Nephron progenitor cell (in vitro differentiated cells): ENCODE measurements around the gene TRABD.

Source experiments
- DNase-seq: peaks from one replicate; pipeline ENCODE4 v3.0.0; 2021
- H3K27ac Mint-ChIP-seq: 2 replicates; pipeline ENCODE4 v1.8.0; 2021; ENCODE audit warnings: mild to moderate bottlenecking, moderate library complexity, mixed read lengths
- H3K27me3 Mint-ChIP-seq: 2 replicates; pipeline ENCODE4 v1.8.0; 2021; ENCODE audit warnings: mild to moderate bottlenecking, low read depth, mixed read lengths; ENCODE audit not compliant: poor library complexity
- H3K36me3 Mint-ChIP-seq: 2 replicates; pipeline ENCODE4 v1.8.0; 2021; ENCODE audit warnings: low read depth, mixed read lengths
- H3K4me1 Mint-ChIP-seq: 2 replicates; pipeline ENCODE4 v1.8.0; 2021; ENCODE audit warnings: mixed read lengths
- H3K4me3 Mint-ChIP-seq: 2 replicates; pipeline ENCODE4 v1.8.0; 2021; ENCODE audit warnings: mild to moderate bottlenecking, moderate library complexity, mixed read lengths
- H3K9me3 Mint-ChIP-seq: 2 replicates; pipeline ENCODE4 v1.8.0; 2021; ENCODE audit warnings: mild to moderate bottlenecking, moderate library complexity, mixed read lengths
- TF ChIP-seq, protein P1 (sequence below): fragments of 200-600 bp; sonication (generic); IDR thresholded peaks from 2 replicates; pipeline ENCODE4 v1.5.0; 2021; ENCODE audit warnings: antibody characterized with exemption

The TRABD gene

DNA sequence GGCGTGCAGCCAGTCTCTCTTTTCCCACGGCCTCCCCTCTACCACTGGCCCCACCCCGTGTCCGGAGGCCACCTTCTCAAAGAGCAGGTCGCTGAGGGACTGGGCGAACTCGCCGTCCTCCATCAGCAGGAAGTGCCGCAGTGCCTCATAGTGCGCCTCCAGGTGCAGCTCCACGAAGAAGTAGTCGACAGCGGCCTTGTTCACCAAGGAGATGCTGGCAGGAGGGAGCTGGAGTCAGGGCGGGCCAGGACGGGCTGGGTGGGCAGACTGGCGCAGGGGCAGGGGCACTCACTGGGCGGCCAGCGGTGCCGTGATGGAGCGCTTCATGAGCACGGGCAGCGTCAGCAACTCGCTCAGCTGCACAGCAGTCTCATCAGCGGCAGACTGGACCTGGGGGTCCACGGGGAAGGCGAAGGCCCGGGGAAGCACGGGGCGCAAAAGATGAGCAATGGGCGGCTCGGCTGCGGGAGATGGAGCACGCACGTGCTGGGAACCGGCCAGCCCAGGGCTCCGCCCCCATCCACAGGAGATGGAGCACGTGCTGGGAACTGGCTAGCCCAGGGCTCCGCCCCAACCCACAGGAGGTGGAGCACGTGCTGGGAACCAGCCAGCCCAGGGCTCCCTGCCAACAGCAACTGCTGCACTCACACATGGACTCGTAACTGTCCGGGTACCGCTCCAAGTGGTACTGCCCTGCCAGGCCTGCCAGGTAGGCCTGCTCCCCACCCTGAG is 33.4 kb downstream of the TRABD start:
- no peak for DNase-seq
- TF ChIP-seq, protein P1, sequence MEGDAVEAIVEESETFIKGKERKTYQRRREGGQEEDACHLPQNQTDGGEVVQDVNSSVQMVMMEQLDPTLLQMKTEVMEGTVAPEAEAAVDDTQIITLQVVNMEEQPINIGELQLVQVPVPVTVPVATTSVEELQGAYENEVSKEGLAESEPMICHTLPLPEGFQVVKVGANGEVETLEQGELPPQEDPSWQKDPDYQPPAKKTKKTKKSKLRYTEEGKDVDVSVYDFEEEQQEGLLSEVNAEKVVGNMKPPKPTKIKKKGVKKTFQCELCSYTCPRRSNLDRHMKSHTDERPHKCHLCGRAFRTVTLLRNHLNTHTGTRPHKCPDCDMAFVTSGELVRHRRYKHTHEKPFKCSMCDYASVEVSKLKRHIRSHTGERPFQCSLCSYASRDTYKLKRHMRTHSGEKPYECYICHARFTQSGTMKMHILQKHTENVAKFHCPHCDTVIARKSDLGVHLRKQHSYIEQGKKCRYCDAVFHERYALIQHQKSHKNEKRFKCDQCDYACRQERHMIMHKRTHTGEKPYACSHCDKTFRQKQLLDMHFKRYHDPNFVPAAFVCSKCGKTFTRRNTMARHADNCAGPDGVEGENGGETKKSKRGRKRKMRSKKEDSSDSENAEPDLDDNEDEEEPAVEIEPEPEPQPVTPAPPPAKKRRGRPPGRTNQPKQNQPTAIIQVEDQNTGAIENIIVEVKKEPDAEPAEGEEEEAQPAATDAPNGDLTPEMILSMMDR = no peak
- Mint-ChIP-seq H3K4me3 (no peak overlapping the region), H3K9me3 (no peaks in the 10 kb centered on the region), H3K27me3 (peaks cover under 1% of the 10 kb centered on the region), H3K27ac (no peak overlapping the region), H3K36me3 (peaks cover 42% of the 10 kb centered on the region), H3K4me1 (peaks cover 4% of the 10 kb centered on the region)

DNA sequence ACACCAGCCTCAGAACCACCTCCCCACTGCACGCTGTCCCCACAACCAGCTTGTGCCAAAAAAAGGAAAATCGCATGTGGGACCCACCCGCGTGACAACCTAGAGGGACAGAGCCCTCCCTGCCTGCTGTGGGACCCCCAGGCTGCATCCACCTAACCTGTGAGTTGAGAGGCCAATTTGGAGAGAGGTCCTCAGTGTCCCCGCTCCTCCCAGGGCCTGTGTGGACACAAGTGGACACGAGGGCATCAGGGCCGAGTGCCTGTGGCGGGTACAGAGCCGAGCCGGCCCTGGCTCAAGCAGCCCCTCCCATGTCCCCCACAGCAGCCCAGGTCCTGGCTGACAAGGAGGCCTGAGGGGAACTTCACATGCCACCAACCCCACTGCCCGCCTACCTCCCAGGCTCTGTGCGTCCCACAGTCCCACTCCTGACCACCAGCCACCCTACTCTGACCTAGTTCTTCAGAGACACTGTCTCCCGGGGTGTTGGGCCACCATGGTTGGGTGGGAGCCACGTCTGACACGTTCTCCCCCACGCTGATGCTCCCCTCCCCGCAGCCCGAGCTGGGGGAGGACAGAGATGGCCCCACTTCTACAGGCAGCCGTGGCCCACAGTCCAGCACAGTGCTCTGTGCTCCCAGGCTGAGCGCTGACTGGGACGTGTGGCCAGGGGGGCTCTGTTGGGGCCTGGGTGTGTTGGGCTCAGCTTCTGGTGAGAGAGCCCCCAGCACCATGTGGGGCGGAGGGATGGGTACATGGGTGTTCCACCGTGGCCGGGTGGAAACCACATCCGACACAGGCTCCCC is 34.3 kb downstream of the TRABD start:
- no peak overlapping the region for H3K27ac Mint-ChIP-seq
- H3K4me3 Mint-ChIP-seq = no peak overlapping the region
- no peak for DNase-seq
- H3K9me3 Mint-ChIP-seq = no peaks in the 10 kb centered on the region
- TF ChIP-seq, protein P1 = no peak
- peaks cover 5% of the 10 kb centered on the region for H3K4me1 Mint-ChIP-seq
- H3K27me3 Mint-ChIP-seq = peaks cover 3% of the 10 kb centered on the region
- H3K36me3 Mint-ChIP-seq = peaks cover 37% of the 10 kb centered on the region

DNA sequence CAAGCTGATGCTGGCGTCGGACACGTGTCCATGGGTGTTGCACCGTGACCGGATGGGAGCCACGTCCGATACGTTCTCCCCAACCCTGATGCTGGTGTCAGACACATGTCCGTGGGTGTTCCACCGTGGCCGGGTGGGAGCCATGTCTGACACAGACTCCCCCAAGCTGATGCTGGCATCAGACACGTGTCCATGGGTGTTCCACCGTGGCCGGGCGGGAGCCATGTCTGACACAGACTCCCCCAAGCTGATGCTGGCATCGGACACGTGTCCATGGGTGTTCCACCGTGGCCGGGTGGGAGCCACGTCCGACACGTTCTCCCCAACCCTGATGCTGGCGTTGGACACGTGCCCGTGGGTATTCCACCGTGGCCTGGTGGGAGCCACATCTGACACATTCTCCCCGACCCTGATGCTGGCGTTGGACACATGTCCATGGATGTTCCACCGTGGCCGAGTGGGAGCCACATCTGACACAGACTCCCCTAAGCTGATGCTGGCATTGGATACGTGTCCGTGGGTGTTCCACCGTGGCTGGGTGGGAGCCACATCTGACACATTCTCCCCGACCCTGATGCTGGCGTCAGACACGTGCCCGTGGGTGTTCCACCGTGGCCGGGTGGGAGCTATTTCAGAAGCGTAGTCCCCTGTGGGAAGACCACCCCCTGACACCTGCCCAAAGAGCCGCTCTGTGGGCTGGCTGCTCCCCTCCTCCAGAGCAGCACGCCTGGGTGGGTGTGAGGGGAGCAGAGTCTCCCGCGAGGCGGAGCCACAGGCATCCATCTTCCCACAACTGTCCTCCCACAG is 35.1 kb downstream of the TRABD start:
- DNase-seq = no peak
- TF ChIP-seq, protein P1 = no peak
- Mint-ChIP-seq H3K4me1 (peaks cover 5% of the 10 kb centered on the region), H3K9me3 (no peaks in the 10 kb centered on the region), H3K27ac (no peak overlapping the region), H3K4me3 (no peak overlapping the region), H3K36me3 (peaks cover 33% of the 10 kb centered on the region), H3K27me3 (peaks cover 7% of the 10 kb centered on the region)

DNA sequence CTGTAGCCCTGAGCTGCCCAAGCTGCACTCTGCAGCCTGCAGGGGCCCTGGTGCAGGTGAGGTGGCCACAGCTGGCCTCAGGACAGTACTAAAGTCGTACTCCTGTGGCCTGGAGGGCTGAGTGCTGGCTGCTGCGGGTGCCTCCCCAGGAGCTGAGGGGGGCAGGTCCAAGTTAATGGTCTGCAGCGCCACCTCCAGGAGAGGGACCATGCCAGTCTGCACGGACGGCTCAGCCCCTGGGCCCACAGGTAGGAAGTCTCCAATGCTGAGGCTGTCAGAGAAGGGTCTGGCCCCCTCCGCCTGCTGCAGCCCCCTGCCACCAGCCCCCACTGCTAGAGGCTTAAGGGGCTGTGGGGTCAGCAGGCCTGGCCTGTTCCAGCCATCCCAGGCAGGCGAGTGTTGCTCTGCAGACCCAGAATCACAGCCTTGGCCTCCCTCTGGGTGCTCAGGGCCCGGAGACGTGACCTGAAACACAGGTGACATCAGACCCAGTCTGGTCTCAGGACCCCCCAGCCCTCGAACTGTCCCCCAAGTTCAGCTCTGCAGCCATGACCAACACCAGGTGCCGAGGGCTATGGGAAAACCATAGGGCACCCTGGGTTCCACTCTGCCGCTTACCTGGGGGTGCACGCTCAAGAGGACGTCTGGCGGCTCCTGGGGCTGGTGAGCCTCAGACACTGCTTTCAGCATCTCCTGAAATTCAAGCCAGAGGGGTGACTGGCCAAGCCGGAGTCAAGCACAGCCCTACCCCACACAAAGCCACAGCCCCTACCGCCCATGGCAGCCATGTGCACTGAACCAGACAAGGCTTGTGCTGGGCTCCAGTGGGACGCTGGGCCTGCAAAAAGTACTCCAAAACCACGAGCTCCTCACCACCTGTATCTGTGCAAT is 35.9 kb downstream of the TRABD start:
- peaks cover 7% of the 10 kb centered on the region for H3K27me3 Mint-ChIP-seq
- H3K9me3 Mint-ChIP-seq = no peaks in the 10 kb centered on the region
- no peak overlapping the region for H3K4me3 Mint-ChIP-seq
- peaks cover 5% of the 10 kb centered on the region for H3K4me1 Mint-ChIP-seq
- TF ChIP-seq, protein P1 = no peak
- DNase-seq = no peak
- H3K27ac Mint-ChIP-seq = no peak overlapping the region
- peaks cover 28% of the 10 kb centered on the region for H3K36me3 Mint-ChIP-seq

DNA sequence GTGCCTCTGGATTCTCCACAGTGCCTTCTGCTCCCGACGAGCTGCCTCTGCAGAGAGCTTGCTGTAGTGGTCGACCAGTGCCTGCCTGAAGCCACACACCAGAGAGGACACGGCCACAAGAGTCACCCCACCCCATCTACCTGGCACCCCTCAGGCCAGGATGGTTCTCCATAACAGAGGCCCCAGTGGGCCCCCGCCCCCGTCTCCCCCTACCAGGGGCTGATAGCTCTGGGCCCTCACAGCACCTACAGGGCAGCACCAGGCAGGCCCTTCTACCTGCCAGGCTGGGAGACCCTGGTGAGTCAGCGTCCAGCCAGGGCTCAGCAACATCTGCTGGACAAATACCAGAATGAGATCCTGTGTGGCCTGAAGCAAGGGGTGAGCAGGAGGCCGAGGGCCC is 36.8 kb downstream of the TRABD start:
- TF ChIP-seq, protein P1 = no peak
- H3K4me3 Mint-ChIP-seq = no peak overlapping the region
- no peak for DNase-seq
- peaks cover 7% of the 10 kb centered on the region for H3K27me3 Mint-ChIP-seq
- H3K4me1 Mint-ChIP-seq = peaks cover 5% of the 10 kb centered on the region
- no peaks in the 10 kb centered on the region for H3K9me3 Mint-ChIP-seq
- no peak overlapping the region for H3K27ac Mint-ChIP-seq
- peaks cover 28% of the 10 kb centered on the region for H3K36me3 Mint-ChIP-seq
